ENCODE data around the gene STX1B.

DNA sequence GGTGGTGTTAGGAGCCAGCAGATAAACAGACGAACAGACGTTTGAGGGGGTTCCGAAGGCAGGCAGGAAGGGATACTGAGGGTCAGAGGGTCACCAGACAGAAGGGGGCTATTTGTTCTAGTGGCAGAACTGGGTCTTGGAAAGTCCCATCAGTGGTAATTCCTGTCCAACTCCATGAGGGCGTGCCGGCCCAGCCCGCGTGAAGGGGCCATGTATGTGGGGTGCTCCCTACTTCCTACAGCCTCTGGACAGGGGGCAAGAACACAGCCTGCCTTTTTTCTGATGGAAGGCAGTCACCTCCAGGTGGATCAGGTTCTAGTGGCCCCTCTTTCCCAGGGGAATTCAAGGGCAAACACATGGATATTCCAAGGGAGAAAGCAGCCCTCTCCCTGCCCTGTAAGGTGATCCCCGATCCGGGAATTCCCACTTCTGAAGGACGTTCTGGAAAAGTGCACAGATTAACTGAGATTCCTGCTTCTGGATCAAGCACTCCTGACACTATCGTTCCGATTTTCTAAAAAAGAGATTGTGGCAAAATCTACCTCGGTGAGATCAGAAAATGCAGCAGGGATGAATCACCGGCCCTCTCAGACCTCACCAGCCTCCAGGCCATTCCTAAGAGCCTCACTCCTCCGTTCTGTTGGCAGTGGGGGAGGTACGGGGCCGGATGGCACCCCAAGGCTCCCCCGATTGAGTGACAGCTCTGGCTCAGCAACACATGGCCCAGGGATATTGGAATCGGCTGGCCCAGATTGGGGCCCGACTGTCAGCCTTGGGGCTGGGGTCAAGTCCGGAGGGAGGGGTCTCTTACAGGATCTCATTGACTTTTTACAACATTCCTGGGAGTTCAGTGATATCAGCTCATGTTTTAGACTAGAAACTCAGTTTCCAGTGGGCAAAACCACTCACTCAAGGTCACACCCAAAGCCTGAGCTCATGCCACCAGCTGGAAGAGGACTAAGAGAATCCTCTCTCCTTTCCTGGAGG, 12.4 kb downstream of the STX1B start:
- TF ChIP-seq, protein P1, sequence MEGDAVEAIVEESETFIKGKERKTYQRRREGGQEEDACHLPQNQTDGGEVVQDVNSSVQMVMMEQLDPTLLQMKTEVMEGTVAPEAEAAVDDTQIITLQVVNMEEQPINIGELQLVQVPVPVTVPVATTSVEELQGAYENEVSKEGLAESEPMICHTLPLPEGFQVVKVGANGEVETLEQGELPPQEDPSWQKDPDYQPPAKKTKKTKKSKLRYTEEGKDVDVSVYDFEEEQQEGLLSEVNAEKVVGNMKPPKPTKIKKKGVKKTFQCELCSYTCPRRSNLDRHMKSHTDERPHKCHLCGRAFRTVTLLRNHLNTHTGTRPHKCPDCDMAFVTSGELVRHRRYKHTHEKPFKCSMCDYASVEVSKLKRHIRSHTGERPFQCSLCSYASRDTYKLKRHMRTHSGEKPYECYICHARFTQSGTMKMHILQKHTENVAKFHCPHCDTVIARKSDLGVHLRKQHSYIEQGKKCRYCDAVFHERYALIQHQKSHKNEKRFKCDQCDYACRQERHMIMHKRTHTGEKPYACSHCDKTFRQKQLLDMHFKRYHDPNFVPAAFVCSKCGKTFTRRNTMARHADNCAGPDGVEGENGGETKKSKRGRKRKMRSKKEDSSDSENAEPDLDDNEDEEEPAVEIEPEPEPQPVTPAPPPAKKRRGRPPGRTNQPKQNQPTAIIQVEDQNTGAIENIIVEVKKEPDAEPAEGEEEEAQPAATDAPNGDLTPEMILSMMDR (IDR thresholded peaks at IDR 0.05; ENCODE audit: insufficient read depth, low read length, poor library complexity, severe bottlenecking): no peak
- no peak for TF ChIP-seq EZH2phosphoT487 (conservative IDR thresholded peaks at IDR 0.05; ENCODE audit: low read length)

Measured in SU-DHL-6 (cell line).